KMS-11 (cell line): ENCODE data around the gene OSGEP.
A peak's percentile ranks its signal among the peaks of the same experiment; 100 is the strongest.

ENCODE experiments used
- H2AFZ ChIP-seq: fragments of 200-600 bp; sonication (generic); 2 replicates; pipeline ENCODE4 v1.6.1; 2016; ENCODE audit warnings: antibody characterized with exemption, mixed run types, low read depth
- H3K27ac ChIP-seq: fragments of 200-600 bp; sonication (generic); 2 replicates; pipeline ENCODE4 v1.6.1; 2016; ENCODE audit warnings: mild to moderate bottlenecking, mixed run types
- H3K27me3 ChIP-seq: fragments of 200-600 bp; sonication (generic); 2 replicates; pipeline ENCODE4 v1.6.1; 2017; ENCODE audit warnings: mild to moderate bottlenecking, low read depth, mixed run types, moderate library complexity; ENCODE audit not compliant: insufficient read depth
- H3K36me3 ChIP-seq: fragments of 200-600 bp; sonication (generic); 2 replicates; pipeline ENCODE4 v1.6.1; 2017; ENCODE audit warnings: mild to moderate bottlenecking, mixed run types; ENCODE audit not compliant: insufficient read depth
- H3K4me1 ChIP-seq: fragments of 200-600 bp; sonication (generic); 2 replicates; pipeline ENCODE4 v1.6.1; 2016; ENCODE audit warnings: mild to moderate bottlenecking, low read depth, mixed run types; ENCODE audit not compliant: poor library complexity, severe bottlenecking
- H3K4me2 ChIP-seq: fragments of 200-600 bp; sonication (generic); 2 replicates; pipeline ENCODE4 v1.7.0; 2016; ENCODE audit warnings: mild to moderate bottlenecking, mixed run types
- H3K4me3 ChIP-seq: fragments of 200-600 bp; sonication (generic); IDR thresholded peaks from 2 replicates; pipeline ENCODE4 v1.6.1; 2017; ENCODE audit warnings: low read depth, low read length, mixed read lengths; ENCODE audit not compliant: insufficient read depth
- H3K79me2 ChIP-seq: fragments of 200-600 bp; sonication (generic); 2 replicates; pipeline ENCODE4 v1.6.1; 2016; ENCODE audit warnings: low read depth, mixed run types; ENCODE audit not compliant: insufficient read depth
- H3K9ac ChIP-seq: fragments of 200-600 bp; sonication (generic); 2 replicates; pipeline ENCODE4 v1.6.1; 2016; ENCODE audit warnings: mild to moderate bottlenecking, mixed run types
- H4K20me1 ChIP-seq: fragments of 200-600 bp; sonication (generic); 2 replicates; pipeline ENCODE4 v1.6.1; 2016; ENCODE audit warnings: mild to moderate bottlenecking, mixed run types; ENCODE audit not compliant: insufficient read depth
- CTCF ChIP-seq: fragments of 200-600 bp; sonication (generic); conservative IDR thresholded peaks from 2 replicates; pipeline ENCODE4 v1.6.1; 2017; ENCODE audit warnings: low read depth, mild to moderate bottlenecking, antibody characterized with exemption, low read length, moderate library complexity, mixed read lengths

Gene OSGEP

GRCh38 chr14:20477211-20477876 is 22.7 kb upstream of the OSGEP start:
- Histone ChIP-seq H3K9ac (no peak overlapping the region), H3K27ac (peak overlapping the region; percentile 30; the same call in 1 of the 2 replicates), H3K4me2 (peak overlapping the region; percentile 21; the same call in 1 of the 2 replicates), H2AFZ (no peak overlapping the region), H3K4me3 (no peak overlapping the region), H3K36me3 (peaks cover 5% of the 10 kb centered on the region; the same call in 1 of the 2 replicates), H3K27me3 (no peaks in the 10 kb centered on the region), H3K79me2 (peaks cover 13% of the 10 kb centered on the region), H4K20me1 (no peaks in the 10 kb centered on the region), H3K4me1 (peaks cover 36% of the 10 kb centered on the region)
- TF ChIP-seq CTCF = no peak

DNA sequence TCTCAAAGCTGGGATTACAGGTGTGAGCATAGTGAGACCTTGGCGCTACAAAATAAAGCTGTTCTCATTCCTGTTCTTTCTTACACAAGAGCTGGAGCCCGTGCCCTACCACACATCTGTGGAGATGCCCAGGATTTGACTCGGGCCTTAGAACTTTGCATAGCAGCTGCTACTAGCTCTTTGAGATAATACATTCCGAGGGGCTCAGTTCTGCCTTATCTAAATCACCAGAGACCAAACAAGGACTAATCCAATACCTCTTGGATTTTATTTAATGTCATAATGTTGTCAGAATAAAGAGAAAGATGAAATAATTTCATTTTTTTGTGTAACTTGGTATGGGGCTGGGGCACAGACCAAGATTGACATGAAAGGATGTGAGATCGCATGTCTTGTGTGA is 22.2 kb upstream of the OSGEP start:
- Histone ChIP-seq H3K27ac (peak overlapping the region; percentile 30; the same call in 1 of the 2 replicates), H3K9ac (no peak overlapping the region), H4K20me1 (no peaks in the 10 kb centered on the region), H3K4me1 (peaks cover 42% of the 10 kb centered on the region), H3K4me2 (peak overlapping the region; percentile 21; the same call in 1 of the 2 replicates), H3K27me3 (no peaks in the 10 kb centered on the region), H2AFZ (no peak overlapping the region), H3K79me2 (peaks cover 18% of the 10 kb centered on the region), H3K36me3 (peaks cover 5% of the 10 kb centered on the region; the same call in 1 of the 2 replicates), H3K4me3 (no peak overlapping the region)
- no peak for TF ChIP-seq CTCF

- Histone ChIP-seq H3K79me2 (peaks cover 40% of the 10 kb centered on the region), H3K4me2 (no peak overlapping the region), H4K20me1 (no peaks in the 10 kb centered on the region), H2AFZ (no peak overlapping the region), H3K36me3 (peaks cover 5% of the 10 kb centered on the region; the same call in 1 of the 2 replicates), H3K4me1 (peaks cover 48% of the 10 kb centered on the region), H3K27ac (no peak overlapping the region), H3K4me3 (no peak overlapping the region), H3K9ac (no peak overlapping the region), H3K27me3 (no peaks in the 10 kb centered on the region)
- TF ChIP-seq CTCF = no peak
Measured at GRCh38 chr14:20472536-20473169, 18.0 kb upstream of the OSGEP start.

DNA sequence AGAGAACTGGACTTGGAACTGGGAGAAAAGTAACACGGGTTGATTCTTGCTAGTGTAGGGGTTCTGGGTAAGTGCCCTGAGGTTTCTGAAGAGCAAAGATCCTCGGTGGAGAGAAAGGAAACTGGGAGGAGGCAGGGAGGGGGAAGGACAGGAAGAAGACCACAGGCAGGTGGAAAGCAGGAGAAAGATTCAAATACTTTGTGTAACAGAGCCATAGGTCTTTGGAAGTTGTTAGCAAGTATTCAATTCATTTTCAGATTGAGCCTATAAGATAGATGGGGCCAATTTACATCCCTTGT is 15.9 kb upstream of the OSGEP start:
- no peak for TF ChIP-seq CTCF
- Histone ChIP-seq H3K4me2 (peak overlapping the region; percentile 90), H3K79me2 (peaks cover 40% of the 10 kb centered on the region), H3K36me3 (peaks cover 5% of the 10 kb centered on the region; the same call in 1 of the 2 replicates), H3K9ac (peak overlapping the region; percentile 89; the same call in 1 of the 2 replicates), H2AFZ (no peak overlapping the region), H3K27ac (peak overlapping the region; percentile 86; the same call in 1 of the 2 replicates), H4K20me1 (no peaks in the 10 kb centered on the region), H3K4me1 (peaks cover 27% of the 10 kb centered on the region), H3K4me3 (no peak overlapping the region), H3K27me3 (no peaks in the 10 kb centered on the region)
